Loucy (cell line): ENCODE data around the gene ARHGAP4.

Experiments
- CTCF ChIP-seq: fragments of 200-600 bp; sonication (generic); conservative IDR thresholded peaks from 2 replicates; pipeline ENCODE4 v1.5.1; 2014; ENCODE audit warnings: mild to moderate bottlenecking, antibody characterized with exemption, low read length
- EZH2phosphoT487 ChIP-seq: fragments of 200-600 bp; IDR thresholded peaks from 2 replicates; pipeline ENCODE4 v1.6.1; 2018; ENCODE audit warnings: antibody characterized with exemption, mild to moderate bottlenecking, moderate library complexity, borderline replicate concordance

- no peak for TF ChIP-seq CTCF
- no peak for TF ChIP-seq EZH2phosphoT487
Observed at GRCh38 chrX:153958605-153959004, 32.5 kb upstream of the ARHGAP4 start.
